Suppressor macrophage (primary cell): ENCODE measurements around the gene ZNF333.

Source experiments
- DNase-seq, 4 experiments: peaks; one replicate each; pipeline ENCODE4 v3.0.0-alpha.2; 2020 to 2022
- total RNA-seq, 17 experiments: gene quantifications; one replicate each; lab custom pipeline; 2026; ENCODE audit warnings: mixed read lengths in 6 of 17, inconsistent platforms in 3 of 17; lab: John Stamatoyannopoulos, UW

ZNF333 gene
- total RNA-seq, result 7.0 to 23.9 (median 13.2) reads per million in 17 experiments

DNA sequence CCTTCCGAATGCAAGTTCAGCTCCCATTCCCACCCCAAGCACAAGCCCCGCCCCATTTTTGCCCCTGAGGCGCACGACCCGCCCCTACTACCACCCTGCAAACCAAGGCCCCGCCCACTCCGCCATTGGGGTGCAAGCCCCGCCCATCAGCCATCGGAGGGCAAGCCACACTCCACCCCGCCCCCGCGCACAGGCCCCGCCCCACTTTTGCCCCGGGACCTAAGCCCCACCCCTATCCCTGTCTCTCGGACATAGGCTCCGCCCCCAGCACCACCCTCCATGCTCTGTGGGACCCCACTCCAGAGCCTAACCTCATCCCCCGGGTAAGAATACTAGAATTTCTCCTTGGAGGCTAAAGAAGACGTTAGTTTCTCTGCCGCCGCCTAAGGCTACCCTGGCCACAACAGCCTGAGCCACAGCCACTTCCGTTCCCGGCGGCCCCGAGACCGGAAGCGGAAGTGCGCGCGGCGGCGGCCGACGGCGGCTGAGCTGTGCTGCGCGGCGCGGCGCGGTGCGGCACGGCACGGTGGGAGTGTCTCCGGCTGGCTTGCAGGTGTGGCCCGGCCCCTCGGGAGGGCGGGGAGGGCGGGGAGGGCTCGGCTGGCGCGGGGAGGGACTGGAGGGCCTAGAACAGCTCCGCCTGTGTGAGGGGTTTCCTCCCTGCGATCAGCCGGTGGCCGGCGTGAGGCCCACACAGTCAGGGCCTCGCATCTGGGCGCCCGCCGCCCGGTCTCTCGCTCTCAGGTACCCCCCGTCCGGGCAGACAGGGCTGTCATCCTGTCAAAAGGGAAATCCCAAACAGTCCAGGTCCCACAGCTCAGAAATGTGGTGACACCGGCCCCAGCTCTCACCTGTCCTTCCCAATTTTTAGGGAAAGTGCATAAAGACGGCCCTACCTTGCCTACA lies at the start of gene ZNF333:
TSS of gene ZNF333 (plus strand) at position 451 of the 906 bp plus-strand sequence. CDS start 3,444 bp downstream, outside the sequence.
- DNase-seq, result peak; percentile 95 to 99 (median 98)

GRCh38 chr19:14648506-14648905 lies 41.3 kb upstream of the ZNF333 start:
- DNase-seq, result no peak

DNA sequence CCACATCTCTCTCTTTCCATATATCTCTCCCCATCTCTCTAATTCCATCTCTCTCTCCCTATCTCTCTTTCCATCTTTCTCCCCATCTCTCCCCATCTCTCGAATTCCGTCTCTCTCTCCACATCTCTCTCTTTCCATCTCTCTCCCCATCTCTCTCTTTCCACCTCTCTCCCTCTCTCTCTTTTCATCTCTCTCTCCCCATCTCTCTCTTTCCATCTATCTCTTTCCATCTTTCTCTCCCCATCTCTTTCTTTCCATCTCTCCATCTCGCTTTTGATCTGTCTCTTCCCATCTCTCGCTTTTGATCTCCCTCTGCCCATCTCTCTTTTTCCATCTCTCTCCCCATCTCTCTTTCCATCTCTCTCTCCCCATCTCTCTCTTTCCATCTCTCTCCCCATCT lies 40.8 kb upstream of the ZNF333 start:
- DNase-seq, result no peak

DNA sequence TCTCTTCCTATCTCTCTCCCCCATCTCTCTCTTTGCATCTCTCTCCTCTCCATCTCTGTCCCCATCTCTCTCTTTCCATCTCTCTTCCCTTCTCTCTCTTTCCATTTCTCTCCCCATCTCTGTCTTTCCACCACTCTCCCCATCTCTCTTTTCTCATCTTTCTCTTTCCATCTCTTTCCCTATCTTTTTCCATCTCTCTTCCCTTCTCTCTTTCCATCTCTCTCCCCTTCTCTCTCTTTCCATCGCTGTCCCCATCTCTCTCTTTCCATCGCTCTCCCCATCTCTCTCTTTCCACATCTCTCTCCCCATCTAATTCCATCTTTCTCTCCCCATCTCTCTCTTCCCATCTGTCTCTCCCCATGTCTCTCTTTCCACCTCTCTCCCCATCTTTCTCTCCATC lies 39.7 kb upstream of the ZNF333 start:
- no peak for DNase-seq

DNA sequence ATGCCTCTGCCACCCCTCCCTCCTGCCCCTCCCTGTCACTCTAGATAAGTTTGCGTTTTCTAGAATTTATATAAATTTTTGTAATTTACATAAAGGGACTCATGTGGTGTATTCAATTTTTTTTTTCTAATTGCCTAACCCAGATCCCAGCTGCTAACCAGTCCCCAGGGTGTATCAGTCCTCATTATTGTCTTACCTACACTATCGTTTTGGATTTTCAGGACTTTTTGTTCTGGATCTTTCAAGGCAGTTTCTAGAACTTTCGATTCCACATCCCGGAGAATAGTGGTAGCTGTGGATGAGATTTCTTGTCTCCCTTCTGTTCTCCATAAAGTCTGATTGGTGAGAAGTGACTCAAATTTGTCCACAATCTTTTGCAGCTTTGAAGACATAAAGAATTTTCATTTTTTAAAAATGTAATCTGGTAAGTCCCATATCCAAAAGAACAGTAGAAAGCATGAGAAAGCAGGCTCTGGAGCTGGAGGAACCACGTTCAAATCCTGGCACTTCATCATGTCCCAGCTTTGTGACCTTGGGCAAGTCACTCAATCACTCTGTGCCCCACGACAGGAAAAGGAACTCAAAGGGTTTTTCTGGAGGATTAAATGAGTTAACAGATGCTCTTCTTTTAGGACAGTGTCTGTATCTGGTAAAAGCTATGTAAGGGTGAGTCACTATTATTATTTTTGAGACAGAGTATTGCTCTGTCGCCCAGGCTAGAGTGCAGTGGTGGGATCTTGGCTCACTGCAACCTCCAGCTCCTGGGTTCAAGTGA lies 34.9 kb upstream of the ZNF333 start:
- peak in 1 of 4 experiments; percentile 51 for DNase-seq

DNA sequence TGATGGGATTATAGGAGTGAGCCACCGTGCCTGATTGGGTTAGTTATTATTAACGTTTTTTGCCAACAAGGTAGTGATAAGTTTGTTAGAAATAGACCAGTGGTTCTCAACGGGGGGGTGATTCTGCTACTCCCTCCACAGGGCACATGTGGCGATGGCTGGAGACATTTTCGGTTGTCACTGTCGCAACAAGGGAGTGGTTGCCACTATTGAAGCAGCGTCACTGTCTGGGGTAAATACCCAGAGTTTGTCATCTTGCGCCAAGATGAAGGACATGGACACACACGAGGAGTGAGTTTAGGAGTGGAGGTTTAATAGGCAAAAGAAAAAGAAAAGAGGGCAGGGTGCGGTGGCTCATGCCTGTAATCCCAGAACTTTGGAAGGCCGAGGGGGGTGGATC lies 34.1 kb upstream of the ZNF333 start:
- no peak for DNase-seq

- no peak for DNase-seq
These were observed 29.9 kb upstream of the ZNF333 start for GRCh38 chr19:14659874-14660489.

GRCh38 chr19:14661372-14661924 lies 28.4 kb upstream of the ZNF333 start:
- DNase-seq, result peak; percentile 84 to 94 (median 88)

DNA sequence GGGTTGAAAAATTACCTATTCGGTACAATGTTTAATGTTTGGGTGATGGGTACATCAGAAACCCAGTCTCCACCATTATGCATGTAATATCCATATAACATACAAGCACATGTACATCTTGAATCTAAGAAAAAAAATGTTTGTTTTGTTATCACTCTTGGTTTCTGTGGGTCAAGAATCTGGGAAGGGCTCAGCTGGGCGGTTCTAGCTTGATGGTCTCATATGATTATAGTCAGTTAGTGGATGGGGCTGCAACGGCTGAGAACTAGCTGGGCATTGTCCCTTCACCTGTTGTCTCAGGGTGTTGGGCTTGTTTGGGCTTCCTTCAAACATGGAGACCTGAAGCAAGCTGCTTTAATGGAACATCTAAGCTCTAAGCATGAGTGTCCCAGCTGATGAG lies 19.9 kb upstream of the ZNF333 start:
- DNase-seq, result no peak

DNA sequence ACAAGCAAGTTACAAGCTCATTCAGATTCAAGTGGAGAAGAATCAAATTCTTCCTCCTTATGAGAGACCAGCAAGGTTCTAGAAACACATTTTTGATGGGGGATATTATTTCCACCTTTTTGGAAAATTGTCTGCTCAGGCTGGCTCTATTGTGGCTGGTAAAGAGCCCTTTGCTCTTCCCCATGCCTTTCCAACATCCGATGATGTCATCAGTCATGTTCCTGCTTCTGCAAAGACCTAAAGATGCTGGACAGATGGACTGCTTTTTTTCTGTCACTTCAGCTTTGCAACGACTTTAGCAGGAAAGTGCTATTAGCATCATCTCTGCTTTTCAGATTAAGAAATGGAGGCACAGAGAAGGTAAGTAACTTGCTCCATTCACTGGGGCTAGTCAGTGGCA lies 19.4 kb upstream of the ZNF333 start:
- DNase-seq, result peak in 2 of 4 experiments; percentile 24 to 32

DNA sequence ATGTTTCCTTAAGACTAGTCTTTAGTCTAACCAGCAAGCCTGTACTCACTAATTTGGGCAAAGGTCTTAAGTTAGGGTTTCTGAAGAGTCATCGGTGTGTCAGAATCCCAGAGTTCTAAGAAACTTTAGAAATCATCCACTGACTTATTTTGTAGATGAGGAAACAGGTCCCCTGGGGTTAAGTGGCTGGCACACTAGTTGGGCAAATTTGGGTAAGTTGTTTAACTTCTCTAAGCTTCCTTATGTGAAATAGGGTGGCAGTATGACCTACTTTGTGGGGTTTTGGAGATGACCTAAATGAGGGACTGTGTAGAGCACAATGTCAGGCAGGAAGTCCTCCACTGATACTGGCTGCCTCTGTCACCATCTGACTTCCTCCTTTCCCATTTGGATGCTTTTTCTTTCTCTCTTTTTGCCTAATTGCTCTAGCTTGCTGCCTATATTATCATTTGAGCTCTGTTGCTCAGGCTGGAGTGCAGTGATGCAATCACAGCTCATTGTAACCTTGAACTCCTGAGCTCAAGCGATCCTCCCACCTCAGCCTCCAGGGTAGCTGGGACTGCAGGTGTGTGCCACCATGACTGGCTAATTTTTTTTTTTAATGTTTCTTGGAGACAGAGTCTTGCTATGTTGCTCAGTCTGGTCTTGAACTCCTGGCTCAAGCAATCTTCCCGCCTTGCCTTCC lies 17.5 kb upstream of the ZNF333 start:
- DNase-seq, result peak; percentile 83 to 96 (median 86)

- DNase-seq, result peak in 1 of 4 experiments; percentile 29
These were observed 16.8 kb upstream of the ZNF333 start for GRCh38 chr19:14673088-14673487.

DNA sequence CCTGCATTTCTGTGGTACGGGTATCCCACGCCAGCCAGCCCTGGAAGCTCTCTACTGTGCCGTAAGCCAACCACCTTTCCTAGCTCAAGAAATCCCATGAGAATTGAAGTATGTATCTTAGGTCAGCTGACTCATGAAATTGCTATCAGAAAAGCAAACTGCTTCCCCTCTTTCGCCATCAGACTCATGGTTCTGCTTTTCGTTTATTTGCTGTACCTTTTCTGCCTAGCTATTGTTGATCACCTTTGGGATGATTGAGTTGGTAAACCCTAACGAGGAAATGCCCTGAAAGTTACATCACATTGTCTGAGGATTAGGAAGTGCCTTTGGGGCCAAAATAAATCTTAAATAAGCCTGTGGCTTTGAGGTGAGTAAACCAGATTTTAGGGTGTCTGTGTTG lies 15.1 kb upstream of the ZNF333 start, which contains the start of gene ADGRE3:
TSS of gene ADGRE3 (minus strand) at position 81 of the 400 bp plus-strand sequence. CDS start at position 7, 74 bp downstream.
- DNase-seq, result peak; percentile 59 to 80 (median 70)

GRCh38 chr19:14676762-14677161 lies 13.1 kb upstream of the ZNF333 start:
- DNase-seq, result no peak

DNA sequence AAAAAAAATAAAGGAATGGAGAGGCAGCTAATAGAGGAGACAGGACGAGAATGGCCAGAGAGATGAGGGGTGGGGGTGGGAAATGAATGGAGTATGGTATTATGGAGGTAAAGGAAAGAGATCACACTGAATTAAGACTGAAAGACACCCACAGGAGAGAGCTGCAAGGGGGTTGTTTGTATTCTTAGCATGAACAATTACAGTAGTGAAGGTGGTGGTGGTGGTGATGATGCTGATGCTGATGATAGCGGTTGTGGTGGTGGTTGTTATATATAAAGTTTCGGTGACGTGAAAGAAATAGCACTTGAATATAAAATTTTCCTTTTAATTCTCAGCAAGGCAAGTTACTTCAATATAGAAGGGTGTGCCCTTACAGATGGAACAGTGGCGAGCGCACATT lies 12.4 kb upstream of the ZNF333 start:
- no peak for DNase-seq

DNA sequence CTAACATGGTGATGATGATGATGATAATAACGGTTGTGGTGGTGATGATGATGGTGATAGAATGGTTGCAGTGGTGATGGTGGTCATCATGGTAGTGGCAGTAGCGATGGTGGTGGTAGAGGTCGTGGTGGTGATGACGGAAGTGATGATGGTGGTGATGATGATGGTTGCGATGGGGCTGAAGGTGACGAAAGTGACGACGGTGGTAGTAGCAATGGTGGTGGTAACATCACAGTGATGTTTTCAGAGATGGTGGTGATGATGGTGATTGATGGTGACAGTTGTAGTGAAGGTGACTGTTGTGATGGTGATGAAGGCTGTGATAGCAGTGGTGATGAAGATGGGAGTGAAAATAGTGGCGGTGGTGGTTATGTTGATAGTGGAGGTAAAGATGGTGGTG lies 11.6 kb upstream of the ZNF333 start:
- DNase-seq, result no peak

DNA sequence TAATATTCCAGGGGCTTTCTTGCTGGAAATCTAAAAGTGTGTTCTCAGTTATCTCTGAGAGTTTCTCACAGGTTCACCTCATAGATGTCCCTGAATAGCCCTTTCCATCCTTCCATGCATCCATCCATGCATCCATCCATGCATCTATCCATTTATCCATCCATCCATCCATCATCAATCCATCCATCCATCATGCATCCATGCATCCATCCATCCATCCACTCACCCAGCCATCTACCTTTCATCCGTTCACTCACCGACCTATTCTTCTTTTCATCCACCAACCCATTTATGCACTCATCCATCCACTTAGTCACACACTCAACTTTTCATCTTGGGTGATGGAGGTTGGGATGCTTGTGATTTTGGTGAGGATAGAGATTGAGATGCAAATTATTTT lies 7.8 kb upstream of the ZNF333 start:
- no peak for DNase-seq

DNA sequence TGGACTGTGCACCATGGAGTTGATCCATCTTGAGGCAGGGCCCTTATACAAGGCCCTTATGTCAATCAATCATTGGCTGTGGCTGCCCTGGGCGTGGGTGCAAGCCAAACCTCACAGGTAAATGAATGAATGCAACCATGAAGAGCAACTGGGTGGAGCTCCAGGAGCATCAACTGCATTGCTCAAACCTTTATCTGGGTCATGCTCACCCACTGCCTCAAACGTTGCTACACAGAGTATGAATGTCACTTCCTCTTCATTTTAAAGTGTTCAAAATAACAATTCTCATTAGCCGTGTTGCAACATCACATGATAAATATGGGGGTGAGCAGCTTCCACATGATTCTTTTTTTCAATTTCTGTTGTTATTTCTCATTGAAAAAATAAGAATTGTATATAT lies 6.4 kb upstream of the ZNF333 start:
- peak; percentile 81 to 96 (median 90) for DNase-seq

DNA sequence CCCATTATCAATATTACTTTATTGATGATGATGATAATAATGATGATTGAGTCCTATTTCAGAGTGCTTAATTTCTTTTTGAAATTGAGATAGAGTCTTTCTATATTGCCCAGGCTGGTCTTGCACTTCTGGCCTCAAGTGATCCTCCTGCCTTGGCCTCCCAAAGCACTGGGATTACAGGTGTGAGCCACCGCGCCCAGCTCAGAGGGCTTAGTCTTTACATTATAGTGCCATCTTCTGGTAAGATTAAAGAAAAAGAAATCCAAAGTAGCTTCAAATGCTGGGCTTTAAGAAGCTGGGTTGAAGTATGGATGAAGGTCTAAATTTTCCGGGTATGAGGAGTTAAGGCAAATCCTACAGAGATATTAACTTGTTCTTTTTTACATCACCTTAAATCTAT lies 3.4 kb upstream of the ZNF333 start:
- DNase-seq, result peak in 3 of 4 experiments; percentile 49 to 71 (median 55)

DNA sequence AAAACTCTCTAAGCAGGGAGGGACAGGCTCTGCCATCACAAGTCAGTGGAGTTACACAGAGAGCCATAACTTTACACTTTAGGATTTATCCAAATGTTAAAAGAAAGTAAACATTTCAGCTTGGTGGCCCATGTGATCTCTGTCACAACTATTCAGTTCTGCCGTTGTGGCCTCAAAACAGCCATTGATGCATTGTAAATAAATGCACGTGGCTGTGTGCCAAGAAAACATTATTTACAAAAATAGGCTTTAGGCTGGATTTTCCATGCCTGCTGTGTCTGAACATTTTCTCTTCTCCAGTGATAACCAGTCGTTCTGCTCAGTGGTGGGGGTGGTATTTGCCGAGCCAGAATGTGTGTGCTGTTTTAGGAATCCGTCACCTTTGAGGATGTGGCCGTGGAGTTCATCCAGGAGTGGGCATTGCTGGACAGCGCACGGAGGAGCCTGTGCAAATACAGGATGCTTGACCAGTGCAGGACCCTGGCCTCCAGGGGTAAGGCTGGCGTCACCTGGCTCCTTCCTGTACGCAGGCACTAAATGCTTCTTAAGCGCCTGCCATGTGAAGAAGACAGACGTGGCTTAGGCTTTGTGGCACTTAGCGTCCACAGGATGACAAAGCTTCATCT lies 4.9 kb downstream of the ZNF333 start:
- no peak for DNase-seq

GRCh38 chr19:14695471-14695870 lies 5.6 kb downstream of the ZNF333 start:
- DNase-seq, result no peak
